ENCODE measurements around the gene ZNF286A.
"Not testable (repeated sequence)": the region's sequence is repeated elsewhere in the genome, so short reads cannot be mapped to it uniquely, and the experiment has no call there.

- TF ChIP-seq SIN3A (IDR thresholded peaks at IDR 0.05; ENCODE audit: low read depth, low read length); CTCF (IDR thresholded peaks at IDR 0.05 in 2 of 3, conservative IDR thresholded peaks at IDR 0.05 in 1 of 3; ENCODE audit: control insufficient read depth in 2 of 3, extremely low read depth in 1 of 3, insufficient read depth in 1 of 3, low read depth in 3 of 3, low read length in 3 of 3); CHD4 (IDR thresholded peaks at IDR 0.05); EZH2 (IDR thresholded peaks at IDR 0.05; ENCODE audit: borderline replicate concordance, control insufficient read depth, low read depth, low read length); SP1 (IDR thresholded peaks at IDR 0.05; ENCODE audit: low read depth, low read length): not testable (repeated sequence)
These were observed 15.6 kb upstream of the ZNF286A start, which contains the start of gene TRIM16 for GRCh38 chr17:15683824-15684478.

Data from GM12878 (cell line).